HG03045 (cell line): ENCODE data around the gene TIMM22.

ENCODE experiments used
- ATAC-seq: cut with Tn5 transposase; IDR thresholded peaks from one replicate; pipeline ENCODE4 v1.9.1; 2021; ENCODE audit warnings: mild to moderate bottlenecking, moderate library complexity; ENCODE audit not compliant: unreplicated experiment

The TIMM22 gene

DNA sequence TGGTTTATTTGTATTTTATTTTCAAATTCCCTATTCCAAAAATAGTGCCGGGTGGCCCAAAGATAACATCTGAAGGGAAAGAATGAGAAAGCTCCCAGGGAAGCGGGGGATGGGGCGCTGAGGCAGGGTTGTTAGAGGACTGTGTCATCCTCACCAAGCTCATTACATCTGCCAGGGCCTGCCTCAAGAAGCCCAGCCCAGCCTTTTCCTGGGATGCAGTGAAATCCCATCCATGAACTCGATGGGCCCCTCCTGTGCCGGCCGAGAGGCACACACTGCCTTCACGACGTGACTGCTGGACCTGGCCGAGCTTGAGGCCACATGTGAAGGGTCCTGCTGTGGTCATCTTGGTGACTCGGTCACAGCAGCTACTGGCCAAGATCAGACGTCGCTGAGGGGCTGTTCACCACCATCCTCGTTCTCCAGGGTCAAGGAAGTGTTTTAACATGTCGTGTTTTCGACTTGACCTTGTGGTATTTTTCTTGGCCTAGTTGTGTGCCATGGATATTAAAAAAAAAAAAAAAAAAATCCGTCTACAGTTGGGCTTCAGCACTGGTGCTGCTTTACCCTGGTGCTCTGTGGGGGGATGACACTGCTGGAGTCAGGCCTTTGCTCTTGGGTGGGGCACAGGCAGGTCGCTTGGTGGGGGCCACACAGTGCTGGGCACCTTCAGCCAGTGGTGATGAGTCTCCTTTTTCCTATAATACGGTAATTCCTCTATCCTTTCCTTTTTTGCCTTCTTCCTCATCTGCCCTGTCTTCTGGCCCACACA lies 4.9 kb downstream of the TIMM22 start:
- ATAC-seq, result no peak

DNA sequence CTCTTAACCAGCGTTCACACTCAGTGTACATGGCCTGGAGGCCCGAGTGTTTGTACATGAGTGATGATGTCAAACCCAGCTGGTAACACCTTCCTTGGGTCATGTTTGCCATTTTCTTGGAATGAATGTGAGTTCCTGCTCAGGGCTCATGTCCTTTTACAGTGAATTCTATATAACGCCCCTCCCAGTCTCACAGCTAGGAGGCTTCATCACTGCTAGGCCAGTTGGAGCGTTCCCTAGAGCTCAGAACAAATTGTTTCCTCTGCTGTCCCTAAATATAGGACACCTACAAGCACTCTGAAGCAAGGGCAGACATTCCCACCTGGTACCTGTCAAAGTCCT lies 5.5 kb downstream of the TIMM22 start:
- ATAC-seq, result no peak

DNA sequence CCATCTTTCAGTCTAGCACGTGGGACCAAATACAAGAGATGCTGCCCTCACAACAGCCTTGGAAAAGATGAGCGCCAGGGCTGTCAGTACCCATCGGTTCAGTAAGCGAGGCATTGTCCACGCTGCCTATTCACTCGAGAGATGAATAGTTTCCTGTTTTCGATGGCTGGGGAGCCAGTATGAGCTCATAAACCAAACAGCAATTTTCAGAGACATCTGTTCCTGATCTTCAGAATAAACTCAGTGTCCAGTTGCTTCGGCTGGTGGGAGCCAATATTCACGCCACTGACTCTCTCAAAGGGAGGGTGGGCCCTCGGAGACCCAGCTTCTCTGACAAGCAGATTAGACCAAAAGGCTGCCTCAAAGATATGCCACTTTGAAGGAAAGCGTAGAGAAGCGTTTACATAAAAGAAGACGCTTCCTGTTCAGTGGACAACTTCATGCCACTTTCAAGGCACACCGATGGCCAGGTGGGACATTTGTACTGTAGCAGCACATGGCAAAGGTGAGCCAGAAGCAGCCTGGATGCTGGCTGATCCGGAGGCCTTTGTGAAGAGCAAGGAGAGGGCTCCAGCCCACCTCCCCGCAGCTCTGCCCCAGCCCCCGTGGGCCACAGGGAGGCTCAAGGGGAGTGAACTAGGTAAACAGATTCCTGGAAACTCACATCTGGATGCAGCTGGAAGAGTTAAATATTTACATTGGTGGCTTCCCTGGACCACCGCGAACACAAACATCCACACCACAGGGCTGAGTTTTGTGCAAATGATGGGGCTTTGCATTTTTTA lies 6.0 kb downstream of the TIMM22 start:
- ATAC-seq, result no peak

- no peak for ATAC-seq
Observed at GRCh38 chr17:1003633-1003971, 6.7 kb downstream of the TIMM22 start.

DNA sequence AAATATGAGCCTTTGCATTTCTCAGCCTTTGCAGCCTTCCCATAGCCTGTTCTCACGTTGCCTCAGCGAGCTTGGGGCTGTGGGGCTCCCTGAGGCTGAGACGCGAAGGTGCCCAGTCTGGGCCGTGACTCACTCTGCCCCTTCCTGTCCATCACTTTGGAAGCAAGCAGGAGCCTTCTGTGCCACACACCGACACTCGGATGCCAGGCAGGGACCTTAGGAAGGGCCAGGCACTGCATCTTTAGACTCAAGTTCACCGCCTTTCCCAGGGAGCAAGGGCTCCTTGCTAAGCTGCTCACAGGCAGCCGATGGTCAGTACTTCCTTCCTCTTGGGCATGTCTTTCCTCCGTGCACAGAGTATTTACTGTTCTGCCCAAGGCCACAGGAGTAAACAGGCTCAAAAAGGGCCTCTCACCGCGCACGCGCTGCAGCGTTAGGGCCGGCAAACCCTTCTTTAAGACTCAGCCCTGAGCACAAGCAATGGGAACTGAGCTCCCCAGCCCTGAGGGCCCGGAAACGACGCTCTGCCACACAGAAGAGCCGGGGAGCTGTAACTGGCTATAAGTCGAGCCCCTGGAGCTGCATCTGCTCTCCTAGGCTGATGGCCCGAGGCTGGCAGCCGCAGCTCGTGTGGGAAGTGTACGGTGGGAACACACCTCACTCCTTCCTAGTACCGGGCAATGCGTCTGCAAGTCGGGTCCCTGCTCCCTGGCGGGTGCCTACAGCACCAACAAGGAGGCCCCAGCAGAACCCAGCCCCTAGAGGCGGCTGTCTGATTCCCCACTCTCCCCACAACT lies 7.2 kb downstream of the TIMM22 start:
- ATAC-seq, result no peak

- no peak for ATAC-seq
Observed at GRCh38 chr17:1004769-1005295, 7.9 kb downstream of the TIMM22 start.

- no peak for ATAC-seq
Observed at GRCh38 chr17:1005361-1005946, 8.5 kb downstream of the TIMM22 start.

GRCh38 chr17:1006054-1006453 lies 9.1 kb downstream of the TIMM22 start:
- no peak for ATAC-seq

DNA sequence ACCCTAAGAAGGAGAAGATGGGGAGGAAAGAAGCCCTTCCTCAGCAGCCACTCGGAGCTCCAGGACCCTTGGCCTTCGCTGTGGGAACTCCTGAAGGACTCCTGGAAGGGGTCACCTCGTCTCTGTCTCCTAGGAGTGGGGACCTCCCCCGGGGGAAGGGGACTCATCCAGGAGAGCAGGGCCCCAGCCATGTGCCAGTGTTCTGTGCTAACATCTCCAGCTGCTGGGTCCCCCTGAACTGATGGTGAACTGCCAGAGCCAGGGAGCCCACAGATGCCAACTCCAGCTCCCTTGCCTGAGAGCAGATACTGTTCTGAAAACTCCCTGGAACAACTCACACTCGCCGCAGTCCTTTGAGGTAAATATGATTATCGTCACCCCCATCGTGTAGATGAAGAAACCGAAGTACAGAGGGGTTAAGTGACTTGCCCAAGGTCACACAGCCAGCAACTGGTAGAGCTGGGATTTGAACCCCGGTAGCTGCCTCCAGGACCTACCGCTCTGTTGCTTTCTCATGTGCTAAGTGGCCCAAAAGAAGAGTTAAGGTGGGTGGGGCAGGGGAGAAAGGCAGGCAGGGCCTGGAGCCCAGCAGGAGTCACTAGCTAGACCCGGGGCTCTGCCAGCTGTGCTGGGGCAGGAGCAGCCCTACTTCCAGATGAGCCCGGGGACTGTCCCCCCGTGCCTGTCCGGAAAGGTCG lies 10.5 kb downstream of the TIMM22 start:
- ATAC-seq, result no peak

GRCh38 chr17:1008008-1008761 lies 11.3 kb downstream of the TIMM22 start:
- no peak for ATAC-seq

DNA sequence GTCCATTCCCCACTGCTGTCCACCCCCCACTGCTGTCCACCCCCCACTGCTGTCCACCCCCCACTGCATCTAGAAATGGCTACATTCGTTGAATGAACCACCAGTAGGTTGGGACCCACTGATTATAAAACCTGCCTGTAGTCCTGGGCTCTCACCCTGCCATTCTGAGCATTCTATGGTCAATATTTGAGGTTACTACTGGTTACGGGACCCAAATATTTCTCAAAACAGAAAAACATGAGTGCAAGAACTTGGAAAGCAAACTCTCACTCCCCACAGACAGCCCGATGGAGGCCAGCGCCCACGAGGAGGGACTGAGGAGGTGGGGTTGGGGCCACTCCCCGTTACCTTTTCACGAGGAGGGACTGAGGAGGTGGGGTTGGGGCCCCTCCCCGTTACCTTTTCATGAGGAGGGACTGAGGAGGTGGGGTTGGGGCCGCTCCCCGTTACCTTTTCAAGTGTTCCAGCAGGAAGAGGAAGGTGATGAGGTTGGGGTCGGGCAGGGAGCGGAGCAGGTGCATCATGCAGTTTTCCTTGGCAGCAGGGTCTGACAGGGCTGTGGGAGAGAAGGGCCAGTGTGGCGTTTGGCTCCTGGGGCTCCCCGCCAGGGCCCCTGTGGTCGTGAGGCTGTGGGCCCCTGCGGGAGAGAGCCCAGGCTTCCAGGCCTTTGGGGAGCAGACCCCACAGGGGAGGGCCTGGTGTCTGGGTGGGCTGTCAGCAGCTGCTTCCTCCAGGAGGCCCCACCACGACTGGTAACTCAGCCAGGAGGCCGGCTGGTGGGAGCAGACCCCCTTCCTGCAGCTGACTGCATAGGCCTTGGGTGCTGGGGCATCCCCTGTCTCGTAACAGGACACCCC lies 12.5 kb downstream of the TIMM22 start:
- no peak for ATAC-seq

- no peak for ATAC-seq
Observed at GRCh38 chr17:1010086-1010450, 13.1 kb downstream of the TIMM22 start.

GRCh38 chr17:1010586-1010985 lies 13.7 kb downstream of the TIMM22 start:
- no peak for ATAC-seq

GRCh38 chr17:1011138-1011537 lies 14.2 kb downstream of the TIMM22 start:
- ATAC-seq, result no peak

- no peak for ATAC-seq
Observed at GRCh38 chr17:1011760-1012735, 15.1 kb downstream of the TIMM22 start.

DNA sequence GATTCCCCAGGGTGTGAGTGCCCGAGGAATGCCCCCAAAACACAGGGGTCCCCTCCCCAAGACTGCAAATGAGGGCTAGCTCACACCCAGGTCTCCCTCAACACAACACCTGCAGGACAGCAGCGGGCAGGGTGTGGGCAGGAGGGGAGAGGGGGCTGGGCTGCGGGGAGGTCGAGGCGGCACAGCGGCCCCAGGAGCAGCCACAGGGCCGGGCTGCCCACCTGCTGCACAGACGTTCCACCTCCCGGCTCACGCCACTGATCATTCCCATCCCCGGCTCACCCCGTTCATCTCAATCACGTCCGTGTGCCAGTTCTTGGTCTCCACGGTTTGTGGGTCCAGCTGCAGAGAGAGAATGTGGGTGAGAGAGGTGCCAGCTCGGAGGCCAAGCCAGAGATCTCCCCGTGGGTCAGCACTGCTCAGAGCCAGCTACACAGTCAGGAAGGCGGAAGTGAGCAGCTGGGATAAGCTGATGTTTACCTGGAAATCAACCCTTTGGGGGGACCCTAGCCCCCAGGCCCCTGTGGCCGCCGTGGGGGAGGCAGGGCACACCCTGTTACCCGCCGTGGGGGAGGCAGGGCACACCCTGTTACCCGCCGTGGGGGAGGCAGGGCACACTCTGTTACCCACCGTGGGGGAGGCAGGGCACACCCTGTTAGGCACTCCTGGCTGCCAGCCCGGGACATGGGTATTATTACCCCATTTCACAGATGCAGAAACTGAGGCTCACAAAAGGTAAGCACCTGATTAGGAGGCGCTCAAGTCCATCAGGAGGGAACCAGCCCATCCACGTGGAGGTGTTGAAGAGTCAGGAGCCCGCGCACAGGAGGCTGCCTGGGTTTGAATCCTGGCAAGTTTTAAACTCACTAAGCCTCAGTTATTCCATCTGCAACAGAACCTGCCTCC lies 16.1 kb downstream of the TIMM22 start:
- no peak for ATAC-seq

- no peak for ATAC-seq
Observed at GRCh38 chr17:1013729-1014090, 16.8 kb downstream of the TIMM22 start.
